CD8-positive, alpha-beta memory T cell (primary cell): ENCODE data around the gene ARSA. TPM values are rescaled to one million over a fixed set of nuclear protein-coding genes. Genes with fewer than 3 reads are reported as not detected.

ENCODE experiments used
- polyA plus RNA-seq: library from polyadenylated mRNA; unstranded; fragments of 300-500 nt; fragmentation: Illumina TruSeq; gene quantifications from one replicate; pipeline ENCODE4 v1.2.3, GENCODE V29; 2021
- total RNA-seq, 2 experiments: library from RNA; stranded (reverse); gene quantifications; one replicate each; pipeline ENCODE4 v1.2.3, GENCODE V29; 2021

ARSA gene
- total and polyA plus RNA-seq, 3 experiments from 2014 or later, result 10.6 to 25.3 (median 23.6) TPM

Other genes starting within 250 kb of the ARSA start
- 100 to 1,000 TPM; 144 to 150 TPM for gene SBF1, start 153.1 kb downstream of the ARSA start, total RNA-seq
- 43.8 TPM for gene SBF1, start 153.1 kb downstream of the ARSA start, polyA plus RNA-seq
- gene ADM2, start 146.6 kb downstream of the ARSA start, total RNA-seq, result 1 to 10 TPM; 3.4 to 3.5 TPM
- gene ADM2, start 146.6 kb downstream of the ARSA start, polyA plus RNA-seq, result 0.24 TPM
- under 1 TPM in 1 of 2 experiments, not detected in 1; 0.31 TPM for gene MIOX, start 141.3 kb downstream of the ARSA start, total RNA-seq
- gene MIOX, start 141.3 kb downstream of the ARSA start, polyA plus RNA-seq, result not detected
- 10 to 100 TPM; 88.6 to 89.4 TPM for gene LMF2, start 120.5 kb downstream of the ARSA start, total RNA-seq
- 33.6 TPM for gene LMF2, start 120.5 kb downstream of the ARSA start, polyA plus RNA-seq
- gene NCAPH2, start 119.9 kb downstream of the ARSA start, total RNA-seq, result 100 to 1,000 TPM; 155 to 165 TPM
- gene NCAPH2, start 119.9 kb downstream of the ARSA start, polyA plus RNA-seq, result 36.5 TPM
- 1 to 10 TPM; 2.4 to 3.5 TPM for gene SCO2, start 102.6 kb downstream of the ARSA start, total RNA-seq
- gene SCO2, start 102.6 kb downstream of the ARSA start, polyA plus RNA-seq, result 6.5 TPM
- gene TYMP, start 98.1 kb downstream of the ARSA start, total RNA-seq, result 10 to 100 TPM; 86.1 to 93.6 TPM
- 17.5 TPM for gene TYMP, start 98.1 kb downstream of the ARSA start, polyA plus RNA-seq
- 1 to 10 TPM; 5.1 to 6.2 TPM for gene KLHDC7B, start 82.3 kb downstream of the ARSA start, total RNA-seq
- gene KLHDC7B, start 82.3 kb downstream of the ARSA start, polyA plus RNA-seq, result 8.1 TPM
- gene SYCE3, start 65.2 kb downstream of the ARSA start, total RNA-seq, result not detected
- gene SYCE3, start 65.2 kb downstream of the ARSA start, polyA plus RNA-seq, result not detected
- 10 to 100 TPM; 43.6 to 45.0 TPM for gene CPT1B, start 49.7 kb downstream of the ARSA start, total RNA-seq
- gene CPT1B, start 49.7 kb downstream of the ARSA start, polyA plus RNA-seq, result 0.40 TPM
- gene CHKB, start 45.3 kb downstream of the ARSA start, total RNA-seq, result 10 to 100 TPM; 72.1 to 76.1 TPM
- gene CHKB, start 45.3 kb downstream of the ARSA start, polyA plus RNA-seq, result 33.3 TPM
- under 1 TPM; 0.20 to 0.28 TPM for gene MAPK8IP2, start 27.4 kb downstream of the ARSA start, total RNA-seq
- gene MAPK8IP2, start 27.4 kb downstream of the ARSA start, polyA plus RNA-seq, result not detected
- gene SHANK3, start 44.7 kb upstream of the ARSA start, total RNA-seq, result under 1 TPM; 0.07 TPM
- gene SHANK3, start 44.7 kb upstream of the ARSA start, polyA plus RNA-seq, result not detected
- gene ACR, start 110.1 kb upstream of the ARSA start, total RNA-seq, result not detected
- not detected for gene ACR, start 110.1 kb upstream of the ARSA start, polyA plus RNA-seq
- 10 to 100 TPM; 35.6 to 36.2 TPM for gene RABL2B, start 155.5 kb upstream of the ARSA start, total RNA-seq
- gene RABL2B, start 155.5 kb upstream of the ARSA start, polyA plus RNA-seq, result 28.9 TPM